Astrocyte (in vitro differentiated cells and primary cell): ENCODE data around the gene FAT1. TPM values are rescaled to one million over a fixed set of nuclear protein-coding genes. Genes with fewer than 3 reads are reported as not detected.
A peak's percentile ranks its signal among the peaks of the same experiment; 100 is the strongest.

Experiments used
- DNase-seq: peaks from one replicate; pipeline ENCODE4 v3.0.0-alpha.2; 2010; ENCODE audit warnings: low read depth
- FAIRE-seq: peaks from 2 replicates; lab custom pipeline; 2011; peaks lifted over from hg19 to GRCh38; lab: Jason Lieb, UNC
- H2AFZ ChIP-seq: 2 replicates; pipeline ENCODE4 v1.6.0; 2012; ENCODE audit warnings: low read depth, low read length, inconsistent platforms
- H3K27ac ChIP-seq: 2 replicates; pipeline ENCODE4 v1.5.1; 2011; ENCODE audit warnings: low read depth, low read length, inconsistent platforms
- H3K27me3 ChIP-seq: 2 replicates; pipeline ENCODE4 v1.6.0; 2011; ENCODE audit warnings: low read length, inconsistent platforms; ENCODE audit not compliant: insufficient read depth
- H3K36me3 ChIP-seq: 2 replicates; pipeline ENCODE4 v1.5.1; 2011; ENCODE audit warnings: low read length, inconsistent platforms; ENCODE audit not compliant: insufficient read depth
- H3K4me1 ChIP-seq: 2 replicates; pipeline ENCODE4 v1.5.1; 2011; ENCODE audit warnings: low read length, inconsistent platforms; ENCODE audit not compliant: insufficient read depth
- H3K4me2 ChIP-seq: 2 replicates; pipeline ENCODE4 v1.6.0; 2012; ENCODE audit warnings: low read length, inconsistent platforms
- H3K4me3 ChIP-seq: 2 replicates; pipeline ENCODE4 v1.5.1; 2011; ENCODE audit warnings: low read depth, mild to moderate bottlenecking, low read length, inconsistent platforms; ENCODE audit not compliant: insufficient read depth
- H3K79me2 ChIP-seq: 2 replicates; pipeline ENCODE4 v1.6.0; 2012; ENCODE audit warnings: mild to moderate bottlenecking, low read length, inconsistent platforms; ENCODE audit not compliant: insufficient read depth
- H3K9ac ChIP-seq: 2 replicates; pipeline ENCODE4 v1.6.0; 2012; ENCODE audit warnings: mild to moderate bottlenecking, low read length, inconsistent platforms
- H3K9me3 ChIP-seq: 2 replicates; pipeline ENCODE4 v1.5.1; 2012; ENCODE audit warnings: low read depth, mild to moderate bottlenecking, low read length, inconsistent platforms; ENCODE audit not compliant: insufficient read depth
- H4K20me1 ChIP-seq: 2 replicates; pipeline ENCODE4 v1.6.0; 2012; ENCODE audit warnings: low read length, inconsistent platforms; ENCODE audit not compliant: insufficient read depth
- H3K27ac Mint-ChIP-seq: one replicate; pipeline ENCODE4 v1.8.0; 2021; ENCODE audit warnings: mild to moderate bottlenecking, mixed read lengths; ENCODE audit not compliant: unreplicated experiment
- H3K27me3 Mint-ChIP-seq: one replicate; pipeline ENCODE4 v1.8.0; 2021; ENCODE audit warnings: low read depth, mixed read lengths; ENCODE audit not compliant: unreplicated experiment
- H3K36me3 Mint-ChIP-seq: one replicate; pipeline ENCODE4 v1.8.0; 2021; ENCODE audit warnings: low read depth, mixed read lengths; ENCODE audit not compliant: unreplicated experiment
- H3K4me1 Mint-ChIP-seq: one replicate; pipeline ENCODE4 v1.8.0; 2021; ENCODE audit warnings: low read depth, mixed read lengths; ENCODE audit not compliant: unreplicated experiment
- H3K4me3 Mint-ChIP-seq: one replicate; pipeline ENCODE4 v1.8.0; 2021; ENCODE audit warnings: mild to moderate bottlenecking, moderate library complexity, mixed read lengths; ENCODE audit not compliant: unreplicated experiment
- H3K9me3 Mint-ChIP-seq: one replicate; pipeline ENCODE4 v1.8.0; 2021; ENCODE audit warnings: mild to moderate bottlenecking, mixed read lengths; ENCODE audit not compliant: unreplicated experiment
- EZH2 ChIP-seq: IDR thresholded peaks from 2 replicates; pipeline ENCODE4 v1.6.1; 2012; ENCODE audit warnings: mild to moderate bottlenecking, low read length, inconsistent platforms; ENCODE audit not compliant: insufficient read depth
- total RNA-seq: library from RNA; stranded (reverse); gene quantifications from 2 replicates; pipeline ENCODE4 v1.2.1, GENCODE V29; 2021
- TF ChIP-seq, protein P1 (sequence below): IDR thresholded peaks from 2 replicates; pipeline ENCODE4 v1.5.1; 2011; ENCODE audit warnings: low read depth, mild to moderate bottlenecking, inconsistent platforms, low read length, moderate library complexity; ENCODE audit not compliant: insufficient read depth

FAT1 gene
- total RNA-seq, 1 donor from 2014 or later: 590 TPM

DNA sequence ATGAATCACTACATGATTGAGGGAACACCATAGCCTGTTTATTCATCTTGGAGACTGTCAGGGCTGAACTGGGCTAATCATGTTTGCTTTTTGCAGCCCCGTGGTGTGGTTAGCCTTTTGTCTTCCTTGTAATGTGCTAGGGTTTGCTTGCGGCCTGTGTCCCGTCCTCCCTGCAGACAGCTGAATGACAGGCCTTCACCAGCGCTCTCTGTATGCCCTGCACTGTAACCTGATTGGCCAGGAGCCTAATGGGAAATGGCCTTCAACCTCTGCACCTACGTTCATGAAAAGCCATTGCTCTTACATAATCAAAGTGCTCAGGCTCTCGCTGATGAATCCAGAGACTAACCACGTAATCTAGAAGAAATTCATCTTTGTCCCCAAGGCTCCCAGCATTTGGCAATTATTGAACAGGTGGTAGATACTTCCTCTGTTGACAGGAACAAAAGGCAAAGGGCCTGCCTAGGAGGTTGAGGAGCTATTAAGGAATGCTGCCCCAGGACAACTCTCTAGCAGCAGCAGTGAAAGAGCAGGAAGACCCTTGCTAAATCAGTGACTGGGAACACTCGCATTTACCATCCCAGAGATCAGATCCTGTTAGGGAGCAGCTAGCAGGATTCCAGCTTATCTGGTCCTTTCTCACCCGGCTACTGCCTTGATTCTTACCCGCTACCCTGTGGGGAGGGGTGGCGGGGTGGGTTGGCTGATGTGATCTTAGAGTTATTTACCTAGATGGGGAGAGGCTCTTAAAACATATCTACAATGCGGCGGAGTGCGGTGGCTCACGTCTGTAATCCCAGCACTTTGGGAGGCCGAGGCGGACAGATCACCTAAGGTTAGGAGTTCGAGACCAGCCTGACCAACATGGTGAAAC is 42.3 kb upstream of the FAT1 start:
- H3K79me2 ChIP-seq: no peaks in the 10 kb centered on the region
- H3K4me2 ChIP-seq: peak overlapping the region; percentile 71
- no peaks in the 10 kb centered on the region for H4K20me1 ChIP-seq
- H3K36me3 ChIP-seq: no peaks in the 10 kb centered on the region
- TF ChIP-seq EZH2: no peak
- TF ChIP-seq, protein P1, sequence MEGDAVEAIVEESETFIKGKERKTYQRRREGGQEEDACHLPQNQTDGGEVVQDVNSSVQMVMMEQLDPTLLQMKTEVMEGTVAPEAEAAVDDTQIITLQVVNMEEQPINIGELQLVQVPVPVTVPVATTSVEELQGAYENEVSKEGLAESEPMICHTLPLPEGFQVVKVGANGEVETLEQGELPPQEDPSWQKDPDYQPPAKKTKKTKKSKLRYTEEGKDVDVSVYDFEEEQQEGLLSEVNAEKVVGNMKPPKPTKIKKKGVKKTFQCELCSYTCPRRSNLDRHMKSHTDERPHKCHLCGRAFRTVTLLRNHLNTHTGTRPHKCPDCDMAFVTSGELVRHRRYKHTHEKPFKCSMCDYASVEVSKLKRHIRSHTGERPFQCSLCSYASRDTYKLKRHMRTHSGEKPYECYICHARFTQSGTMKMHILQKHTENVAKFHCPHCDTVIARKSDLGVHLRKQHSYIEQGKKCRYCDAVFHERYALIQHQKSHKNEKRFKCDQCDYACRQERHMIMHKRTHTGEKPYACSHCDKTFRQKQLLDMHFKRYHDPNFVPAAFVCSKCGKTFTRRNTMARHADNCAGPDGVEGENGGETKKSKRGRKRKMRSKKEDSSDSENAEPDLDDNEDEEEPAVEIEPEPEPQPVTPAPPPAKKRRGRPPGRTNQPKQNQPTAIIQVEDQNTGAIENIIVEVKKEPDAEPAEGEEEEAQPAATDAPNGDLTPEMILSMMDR: no peak
- H3K27me3 ChIP-seq: no peaks in the 10 kb centered on the region
- no peak overlapping the region for H3K27ac Mint-ChIP-seq
- H3K4me1 ChIP-seq: peaks cover 11% of the 10 kb centered on the region
- H2AFZ ChIP-seq: peak overlapping the region; percentile 30
- H3K4me3 Mint-ChIP-seq: no peak overlapping the region
- H3K9me3 ChIP-seq: no peaks in the 10 kb centered on the region
- H3K4me1 Mint-ChIP-seq: peaks cover 11% of the 10 kb centered on the region
- H3K36me3 Mint-ChIP-seq: no peaks in the 10 kb centered on the region
- H3K9me3 Mint-ChIP-seq: no peaks in the 10 kb centered on the region
- DNase-seq (peak; percentile 26), FAIRE-seq (no peak)
- no peak overlapping the region for H3K27ac ChIP-seq
- H3K4me3 ChIP-seq: no peak overlapping the region
- no peak overlapping the region for H3K9ac ChIP-seq
- no peaks in the 10 kb centered on the region for H3K27me3 Mint-ChIP-seq

DNA sequence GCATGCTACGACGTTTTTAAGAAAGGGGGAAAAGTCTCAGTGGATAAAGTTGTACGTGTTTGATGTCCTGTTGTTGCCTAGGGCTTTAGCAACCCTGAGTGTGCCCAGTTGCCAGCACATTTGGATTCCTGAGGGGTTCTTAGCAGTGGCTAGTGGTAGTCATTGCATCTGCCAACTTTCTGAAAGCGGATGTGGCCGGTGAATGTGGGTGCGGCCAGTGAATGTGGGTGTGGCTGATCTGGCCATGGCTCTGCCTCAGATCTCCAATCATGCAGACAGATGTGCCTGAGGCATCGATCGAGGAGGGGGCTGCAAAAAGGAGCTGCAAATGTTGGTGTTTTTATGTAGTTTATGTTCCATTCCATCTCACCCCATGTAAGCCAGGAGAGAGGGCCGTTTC is 41.5 kb upstream of the FAT1 start:
- Histone ChIP-seq H3K9me3 (no peaks in the 10 kb centered on the region), H3K9ac (no peak overlapping the region), H4K20me1 (no peaks in the 10 kb centered on the region), H2AFZ (peak overlapping the region; percentile 78), H3K27me3 (no peaks in the 10 kb centered on the region), H3K27ac (no peak overlapping the region), H3K4me1 (peaks cover 7% of the 10 kb centered on the region), H3K36me3 (no peaks in the 10 kb centered on the region), H3K79me2 (no peaks in the 10 kb centered on the region), H3K4me2 (peak overlapping the region; percentile 71), H3K4me3 (no peak overlapping the region)
- Mint-ChIP-seq H3K27ac (no peak overlapping the region), H3K36me3 (no peaks in the 10 kb centered on the region), H3K9me3 (no peaks in the 10 kb centered on the region), H3K4me1 (peaks cover 9% of the 10 kb centered on the region), H3K4me3 (no peak overlapping the region), H3K27me3 (no peaks in the 10 kb centered on the region)
- FAIRE-seq (no peak), DNase-seq (peak; percentile 70)
- no peak for TF ChIP-seq EZH2
- TF ChIP-seq, protein P1: no peak

DNA sequence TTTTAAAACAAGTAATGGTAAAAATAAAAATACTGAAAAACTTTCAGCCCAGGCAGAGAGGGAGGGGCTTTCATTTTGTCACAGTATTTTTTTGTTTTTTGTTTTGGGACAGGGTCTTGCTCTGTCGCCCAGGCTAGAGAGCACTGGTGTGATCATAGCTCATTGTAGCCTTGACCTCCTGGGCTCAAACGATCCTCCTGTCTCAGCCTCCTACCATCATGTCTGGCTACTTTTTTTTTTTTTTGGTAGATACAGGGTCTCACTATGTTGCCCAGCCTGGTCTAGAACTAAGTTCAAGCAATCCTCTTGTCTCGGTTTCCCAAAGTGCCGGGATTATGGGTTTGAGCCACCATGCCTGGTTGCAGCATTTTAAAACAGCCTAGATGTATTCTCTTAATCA is 40.8 kb upstream of the FAT1 start:
- H3K36me3 Mint-ChIP-seq: no peaks in the 10 kb centered on the region
- Histone ChIP-seq H3K9ac (no peak overlapping the region), H3K27me3 (no peaks in the 10 kb centered on the region), H3K9me3 (no peaks in the 10 kb centered on the region), H3K4me1 (peaks cover 7% of the 10 kb centered on the region), H3K4me3 (no peak overlapping the region), H3K36me3 (no peaks in the 10 kb centered on the region), H3K79me2 (no peaks in the 10 kb centered on the region), H3K27ac (no peak overlapping the region), H4K20me1 (no peaks in the 10 kb centered on the region), H2AFZ (no peak overlapping the region), H3K4me2 (no peak overlapping the region)
- no peak for DNase-seq
- H3K4me1 Mint-ChIP-seq: peaks cover 9% of the 10 kb centered on the region
- H3K27me3 Mint-ChIP-seq: no peaks in the 10 kb centered on the region
- no peak overlapping the region for H3K27ac Mint-ChIP-seq
- TF ChIP-seq, protein P1: no peak
- TF ChIP-seq EZH2: no peak
- no peaks in the 10 kb centered on the region for H3K9me3 Mint-ChIP-seq
- H3K4me3 Mint-ChIP-seq: no peak overlapping the region
- FAIRE-seq: no peak
